Measurements from ENCODE around the gene BBS1.

- no peak for TF ChIP-seq POLR2A (IDR thresholded peaks at IDR 0.05; ENCODE audit: low read length)
- TF ChIP-seq CTCF (IDR thresholded peaks at IDR 0.05): no peak
- no peak for TF ChIP-seq JUN (IDR thresholded peaks at IDR 0.05)
- no peak for TF ChIP-seq BHLHE40 (IDR thresholded peaks at IDR 0.05; ENCODE audit: low read depth, low read length)
- no peak for TF ChIP-seq E2F6 (IDR thresholded peaks at IDR 0.05; ENCODE audit: borderline replicate concordance, low read depth)
- no peak for TF ChIP-seq POLR2AphosphoS2 (conservative IDR thresholded peaks at IDR 0.05; ENCODE audit: low read length)
These were observed 40.4 kb upstream of the BBS1 start for GRCh38 chr11:66470015-66470414.
